GM19099 (cell line): ENCODE measurements around the gene WFS1.

ENCODE experiments used
- POLR2A ChIP-seq: IDR thresholded peaks from 3 replicates; pipeline ENCODE4 v1.6.1; 2011; ENCODE audit warnings: low read depth; ENCODE audit not compliant: insufficient read length; ENCODE audit errors: extremely low read depth

Gene WFS1

GRCh38 chr4:6307891-6308290 is 38.2 kb downstream of the WFS1 start:
- TF ChIP-seq POLR2A = no peak

GRCh38 chr4:6308899-6309643 is 39.4 kb downstream of the WFS1 start:
- TF ChIP-seq POLR2A = no peak

GRCh38 chr4:6309777-6310176 is 40.1 kb downstream of the WFS1 start:
- no peak for TF ChIP-seq POLR2A

GRCh38 chr4:6313216-6313615 is 43.6 kb downstream of the WFS1 start:
- TF ChIP-seq POLR2A = no peak

- no peak for TF ChIP-seq POLR2A
Measured at GRCh38 chr4:6316461-6317003, 46.9 kb downstream of the WFS1 start.

- no peak for TF ChIP-seq POLR2A
Measured at GRCh38 chr4:6318206-6318605, 48.6 kb downstream of the WFS1 start.

GRCh38 chr4:6319530-6320150 is 50.0 kb downstream of the WFS1 start:
- TF ChIP-seq POLR2A = no peak

- TF ChIP-seq POLR2A = no peak
Measured at GRCh38 chr4:6320663-6321062, 51.0 kb downstream of the WFS1 start.

GRCh38 chr4:6321361-6321760 is 51.7 kb downstream of the WFS1 start:
- no peak for TF ChIP-seq POLR2A

- TF ChIP-seq POLR2A = no peak
Measured at GRCh38 chr4:6322067-6322760, 52.6 kb downstream of the WFS1 start.

- no peak for TF ChIP-seq POLR2A
Measured at GRCh38 chr4:6322761-6323566, 53.3 kb downstream of the WFS1 start.

GRCh38 chr4:6324461-6324998 is 54.9 kb downstream of the WFS1 start:
- TF ChIP-seq POLR2A = no peak

GRCh38 chr4:6324999-6325787 is 55.5 kb downstream of the WFS1 start:
- TF ChIP-seq POLR2A = no peak

- TF ChIP-seq POLR2A = no peak
Measured at GRCh38 chr4:6325788-6326290, 56.2 kb downstream of the WFS1 start.
